SK-N-MC (cell line): Measurements from ENCODE around the gene ASCL2.

Source experiments
- DNase-seq: peaks from one replicate; pipeline ENCODE4 v3.0.0-alpha.2; 2011; ENCODE audit warnings: low read depth, low spot score
- H3K27ac ChIP-seq: fragments of 200-600 bp; sonication (generic); 2 replicates; pipeline ENCODE4 v1.5.1; 2016; ENCODE audit warnings: mixed run types
- H3K36me3 ChIP-seq: fragments of 200-600 bp; sonication (generic); 2 replicates; pipeline ENCODE4 v1.6.1; 2017; ENCODE audit warnings: antibody characterized with exemption, low read length, mixed read lengths; ENCODE audit not compliant: insufficient read depth
- H3K4me3 ChIP-seq: fragments of 200-600 bp; sonication (generic); 2 replicates; pipeline ENCODE4 v1.5.1; 2016
- H3K9ac ChIP-seq: fragments of 200-600 bp; sonication (generic); 2 replicates; pipeline ENCODE4 v1.8.0; 2017; ENCODE audit warnings: mixed run types, mixed read lengths; ENCODE audit not compliant: insufficient read length
- H3K9me3 ChIP-seq: fragments of 200-600 bp; sonication (generic); 2 replicates; pipeline ENCODE4 v1.6.1; 2017; ENCODE audit warnings: low read depth, mild to moderate bottlenecking, antibody characterized with exemption, low read length, moderate library complexity, mixed read lengths
- EZH2 ChIP-seq: fragments of 200-600 bp; sonication (generic); IDR thresholded peaks from one replicate; pipeline ENCODE4 v1.6.1; 2017; ENCODE audit warnings: antibody characterized with exemption
- FOXP2 ChIP-seq: optimal IDR thresholded peaks from 2 replicates; pipeline ENCODE3; 2011; ENCODE audit warnings: mild to moderate bottlenecking, moderate library complexity; ENCODE audit not compliant: insufficient read depth; ENCODE audit errors: extremely low read length, control extremely low read depth
- POLR2AphosphoS5 ChIP-seq: IDR thresholded peaks from 2 replicates; pipeline ENCODE4 v1.6.1; 2012; ENCODE audit warnings: mild to moderate bottlenecking, low read depth, low read length, borderline replicate concordance

Gene ASCL2

GRCh38 chr11:2300936-2301630 lies 30.7 kb upstream of the ASCL2 start:
- no peak for TF ChIP-seq POLR2AphosphoS5
- TF ChIP-seq EZH2, result no peak
- no peak for TF ChIP-seq FOXP2
- Histone ChIP-seq H3K36me3 (no peaks in the 10 kb centered on the region), H3K9ac (no peak overlapping the region), H3K27ac (no peak overlapping the region), H3K4me3 (no peak overlapping the region), H3K9me3 (no peaks in the 10 kb centered on the region)
- DNase-seq, result no peak

DNA sequence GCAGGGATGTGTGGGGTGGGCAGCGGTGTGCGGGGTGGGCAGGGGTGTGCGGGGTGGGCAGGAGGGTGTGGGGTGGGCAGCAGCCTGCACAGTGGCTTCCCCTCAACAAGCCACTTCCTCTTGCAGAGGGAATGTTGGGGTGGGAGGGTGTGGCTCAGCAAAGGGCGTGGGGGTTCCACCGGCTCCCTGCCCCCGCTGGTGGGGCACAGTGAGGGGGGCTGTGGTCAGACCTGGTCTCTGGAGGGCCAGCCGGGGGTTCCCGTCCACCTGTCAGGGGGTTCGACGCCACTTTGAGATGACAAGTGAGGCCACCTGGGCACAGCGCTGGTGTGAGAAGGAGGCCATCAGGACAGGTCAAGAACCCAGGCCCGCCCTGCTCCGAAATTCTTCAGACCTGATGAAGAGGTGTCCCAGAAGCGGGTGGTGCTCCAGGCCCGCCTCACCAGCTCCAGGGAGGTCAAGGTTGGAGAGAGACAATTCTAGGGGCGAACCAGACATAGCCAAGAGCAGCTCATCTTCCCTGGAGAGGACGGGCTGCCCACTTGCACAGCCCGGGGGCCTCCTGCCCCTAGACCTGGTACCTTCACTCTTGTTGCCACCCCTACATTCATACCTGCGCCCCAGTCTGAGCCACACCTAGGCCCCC lies 30.0 kb upstream of the ASCL2 start:
- no peak overlapping the region for H3K27ac ChIP-seq
- H3K4me3 ChIP-seq, result no peak overlapping the region
- no peak overlapping the region for H3K9ac ChIP-seq
- no peaks in the 10 kb centered on the region for H3K9me3 ChIP-seq
- TF ChIP-seq EZH2, result no peak
- TF ChIP-seq FOXP2, result no peak
- TF ChIP-seq POLR2AphosphoS5, result no peak
- H3K36me3 ChIP-seq, result no peaks in the 10 kb centered on the region
- no peak for DNase-seq

DNA sequence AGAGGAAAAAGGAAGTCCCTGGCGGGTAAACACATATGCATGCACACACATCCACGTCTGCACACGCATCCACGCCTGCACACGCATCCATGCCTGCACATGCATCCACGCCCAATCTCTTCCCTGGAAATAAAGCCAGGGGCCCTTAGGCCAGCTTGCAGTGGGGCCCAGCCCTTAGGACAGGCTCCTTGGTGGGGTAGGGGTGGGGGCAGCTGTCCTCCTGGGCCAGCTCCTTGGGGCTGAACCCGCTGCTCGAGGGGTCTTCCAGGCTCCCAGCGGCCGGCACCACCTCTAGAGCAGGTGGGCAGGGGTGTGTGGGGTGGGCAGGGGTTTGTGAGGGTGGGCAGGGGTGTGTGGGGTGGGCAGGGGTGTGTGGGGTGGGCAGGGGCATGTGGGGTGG lies 29.4 kb upstream of the ASCL2 start:
- DNase-seq, result no peak
- H3K4me3 ChIP-seq, result no peak overlapping the region
- no peaks in the 10 kb centered on the region for H3K36me3 ChIP-seq
- H3K27ac ChIP-seq, result no peak overlapping the region
- H3K9me3 ChIP-seq, result no peaks in the 10 kb centered on the region
- no peak overlapping the region for H3K9ac ChIP-seq
- no peak for TF ChIP-seq FOXP2
- TF ChIP-seq POLR2AphosphoS5, result no peak

DNA sequence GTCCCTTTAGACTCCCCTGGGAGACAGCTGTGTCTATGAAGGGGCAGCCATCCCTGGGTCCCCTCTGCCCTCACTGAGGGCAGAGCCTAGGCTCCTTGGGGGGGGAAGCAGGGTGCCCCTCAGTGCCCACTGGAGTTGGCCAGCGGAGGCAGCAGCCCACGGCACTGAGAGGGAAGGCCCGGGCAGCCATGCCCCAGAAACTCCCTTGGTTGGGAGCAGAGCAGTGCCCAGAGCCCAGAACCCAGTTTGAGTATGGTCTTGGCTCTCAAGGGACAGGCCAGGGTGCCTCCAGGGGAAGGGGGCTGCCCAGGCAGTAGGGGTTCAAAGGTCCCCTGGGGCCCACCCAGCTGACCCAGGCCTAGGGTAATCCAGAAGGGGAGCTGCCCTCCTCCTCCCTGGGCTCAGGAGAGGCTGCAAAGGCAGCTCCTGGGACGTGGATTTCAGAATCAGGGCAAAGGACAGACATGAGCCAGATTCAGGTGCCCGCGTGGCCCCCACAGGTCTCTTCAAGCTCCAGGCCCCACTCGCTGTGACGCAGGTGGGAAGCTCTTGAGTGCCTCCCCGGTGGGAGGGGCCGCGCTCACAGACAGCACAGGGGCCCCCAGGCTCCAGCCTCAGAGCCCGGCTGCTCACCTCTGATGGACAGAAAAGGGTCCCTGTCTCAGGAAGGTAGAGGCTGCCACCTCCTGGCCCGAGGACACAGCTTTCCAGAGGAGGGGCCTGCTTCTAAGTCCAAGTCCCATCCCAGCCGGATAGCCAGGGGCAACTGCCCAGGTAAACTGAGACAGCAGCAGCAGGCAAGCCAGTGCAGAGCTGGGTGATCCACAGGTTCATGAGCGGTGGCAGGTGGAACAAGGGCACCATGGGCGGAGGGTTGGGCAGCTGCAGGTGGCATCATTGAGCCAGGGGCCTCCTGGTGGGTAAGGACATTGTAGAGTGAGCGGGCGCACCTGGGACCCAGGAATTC lies 28.7 kb upstream of the ASCL2 start:
- Histone ChIP-seq H3K27ac (no peak overlapping the region), H3K36me3 (no peaks in the 10 kb centered on the region), H3K4me3 (no peak overlapping the region), H3K9me3 (no peaks in the 10 kb centered on the region), H3K9ac (no peak overlapping the region)
- TF ChIP-seq FOXP2 (no peak), POLR2AphosphoS5 (no peak), EZH2 (no peak)
- DNase-seq, result no peak

DNA sequence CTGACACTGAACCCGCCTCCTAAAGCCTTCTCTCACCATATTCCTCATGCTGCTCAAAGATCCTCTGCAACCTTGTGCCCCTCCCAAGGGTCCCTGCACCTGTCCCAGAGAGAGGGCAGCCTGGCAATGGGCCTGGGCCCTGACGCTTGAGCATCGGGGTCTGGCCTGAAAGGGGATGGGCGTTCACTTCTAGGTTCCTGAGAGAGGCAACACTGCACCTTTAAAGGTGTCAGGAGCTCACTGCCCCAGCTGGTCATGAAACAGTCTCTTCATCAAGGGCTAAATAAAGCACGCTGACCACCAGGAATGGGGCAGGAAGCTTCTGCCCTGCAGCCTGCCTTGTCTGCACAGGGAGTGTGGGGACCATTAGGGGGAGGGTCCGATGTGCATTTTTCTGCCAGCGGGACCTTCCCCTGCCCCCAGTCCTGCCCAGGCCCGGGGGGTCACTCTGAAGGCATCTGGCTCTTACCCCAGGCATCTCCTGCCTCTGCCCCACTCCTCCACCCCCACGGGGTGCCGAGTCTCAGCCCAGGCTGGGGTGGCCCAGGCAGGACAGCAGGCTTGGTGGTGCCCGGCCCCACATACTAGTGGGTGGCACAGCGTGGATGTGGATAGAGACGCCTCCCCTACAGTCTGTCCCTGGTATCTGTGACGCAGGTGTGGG lies 27.9 kb upstream of the ASCL2 start:
- no peak overlapping the region for H3K4me3 ChIP-seq
- H3K36me3 ChIP-seq, result no peaks in the 10 kb centered on the region
- TF ChIP-seq EZH2 (no peak), POLR2AphosphoS5 (no peak), FOXP2 (no peak)
- no peak overlapping the region for H3K9ac ChIP-seq
- no peaks in the 10 kb centered on the region for H3K9me3 ChIP-seq
- H3K27ac ChIP-seq, result no peak overlapping the region
- no peak for DNase-seq

DNA sequence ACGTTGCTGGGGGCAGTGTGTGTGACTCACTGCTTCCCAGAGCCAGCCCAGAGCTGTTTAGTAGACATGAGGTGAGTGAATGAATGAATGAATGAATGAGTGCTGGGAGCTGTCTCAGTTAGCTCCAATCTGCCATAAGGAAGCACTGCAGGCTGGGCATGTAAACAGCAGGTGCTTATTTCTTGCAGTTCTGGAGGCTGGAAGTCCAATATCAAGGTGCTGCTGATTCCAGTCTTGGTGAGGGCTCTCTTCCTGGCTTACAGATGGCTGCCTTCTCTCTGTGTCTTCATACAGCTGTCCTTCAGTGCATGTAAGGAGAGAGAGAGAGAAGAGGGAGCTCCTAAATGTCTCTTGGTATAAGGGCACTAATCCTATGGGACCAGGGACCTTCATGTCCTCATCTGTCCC lies 27.2 kb upstream of the ASCL2 start:
- Histone ChIP-seq H3K9me3 (no peaks in the 10 kb centered on the region), H3K36me3 (no peaks in the 10 kb centered on the region), H3K4me3 (no peak overlapping the region), H3K27ac (no peak overlapping the region), H3K9ac (no peak overlapping the region)
- TF ChIP-seq FOXP2, result no peak
- TF ChIP-seq EZH2, result no peak
- no peak for TF ChIP-seq POLR2AphosphoS5
- DNase-seq, result no peak

DNA sequence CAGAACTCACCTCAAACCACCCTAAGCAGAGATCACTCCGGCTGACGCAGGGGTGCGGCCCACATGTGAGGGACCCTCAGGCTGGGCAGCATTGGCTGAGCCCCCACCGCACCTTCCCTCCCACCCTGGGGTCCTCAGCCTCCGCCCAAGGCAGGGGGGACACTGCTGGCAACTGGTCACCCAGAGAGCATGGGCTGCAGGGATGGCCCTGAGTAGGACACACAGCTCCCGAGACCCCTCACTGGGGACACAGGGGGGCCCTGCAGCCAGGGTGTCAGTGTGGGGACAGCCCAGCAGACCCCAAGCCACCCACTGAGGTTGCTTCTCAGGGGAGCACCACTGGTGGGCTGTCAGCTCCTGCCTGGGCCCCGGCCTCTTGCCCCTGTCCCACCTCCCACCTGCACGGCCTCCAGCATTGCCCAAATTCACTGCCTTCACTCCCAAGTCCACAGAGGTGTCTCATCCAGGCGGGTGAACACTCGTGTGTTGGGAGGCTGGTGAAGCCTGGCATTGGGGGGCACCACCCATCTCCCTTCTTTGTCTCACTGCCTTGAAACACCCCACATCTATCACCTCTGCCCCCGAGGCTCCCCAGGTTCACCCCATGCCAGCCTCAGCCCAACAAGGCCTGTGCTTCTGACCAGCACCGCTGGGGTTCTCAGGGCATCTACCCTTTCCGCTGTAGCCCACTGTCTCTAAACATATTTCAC lies 26.7 kb upstream of the ASCL2 start:
- no peak overlapping the region for H3K9ac ChIP-seq
- no peak overlapping the region for H3K27ac ChIP-seq
- no peaks in the 10 kb centered on the region for H3K9me3 ChIP-seq
- TF ChIP-seq FOXP2 (no peak), EZH2 (no peak), POLR2AphosphoS5 (no peak)
- DNase-seq, result no peak
- H3K4me3 ChIP-seq, result no peak overlapping the region
- no peaks in the 10 kb centered on the region for H3K36me3 ChIP-seq
